Mucosa of descending colon (tissue), 3 donors: ENCODE data around the gene KIAA0825. TPM values are rescaled to one million over a fixed set of nuclear protein-coding genes. Genes with fewer than 3 reads are reported as not detected.
"Not testable (repeated sequence)": the region's sequence is repeated elsewhere in the genome, so short reads cannot be mapped to it uniquely, and the experiment has no call there.

Experiments
- ATAC-seq: fragments of 200-7000 bp; cut with Tn5 transposase; one replicate; pipeline ENCODE4 v1.9.1; 2020; ENCODE audit warnings: mild to moderate bottlenecking, moderate library complexity
- DNase-seq, 3 donors: peaks; one replicate each; pipeline ENCODE4 v3.0.0-alpha.2; 2020
- H3K36me3 ChIP-seq: fragments of 200-600 bp; one replicate; pipeline ENCODE4 v1.8.0; 2021; ENCODE audit warnings: low read depth, mild to moderate bottlenecking
- H3K4me1 ChIP-seq: fragments of 200-600 bp; one replicate; pipeline ENCODE4 v1.8.0; 2021; ENCODE audit warnings: low read depth, mild to moderate bottlenecking
- H3K4me3 ChIP-seq: fragments of 200-600 bp; one replicate; pipeline ENCODE4 v1.8.0; 2021; ENCODE audit warnings: mild to moderate bottlenecking
- H3K9me3 ChIP-seq: fragments of 200-600 bp; one replicate; pipeline ENCODE4 v1.8.0; 2021; ENCODE audit warnings: mild to moderate bottlenecking
- intact Hi-C, 2 donors: fragments of 100-400 bp; cut with DNase I in 1 of 2; cut with micrococcal nuclease in 1 of 2; formaldehyde crosslinking; loops; one replicate each; pipeline versions ENCODE4 v1.11.0 to v1.11.1; 2022; cut with DNase I, micrococcal nuclease
- total RNA-seq, 3 donors: library from RNA; stranded (reverse); fragmentation: NEBNext Ultra II Directional in 2 of 3; extraction: Animal tissue kit (Norgen Biotek cat#: 25700) in 2 of 3; gene quantifications; one replicate each; pipeline versions ENCODE4 v1.2.1 to v1.2.4, GENCODE V29; 2021 to 2023
- TF ChIP-seq, protein P1 (sequence below): fragments of 200-600 bp; IDR thresholded peaks from one replicate; pipeline ENCODE4 v1.8.0; 2022; ENCODE audit warnings: antibody characterized with exemption, mild to moderate bottlenecking
- donor health status: DM: no; HTN: no; CAD: no; lungs with moderate emphysema.
- donor health status: DM: no; HTN: no; CAD: no.
- donor health status: DM: no; HTN: yes; CAD: no.

KIAA0825 gene
- total RNA-seq, 3 donors from 2014 or later: 2.6 to 3.6 (median 3.1) TPM

DNA sequence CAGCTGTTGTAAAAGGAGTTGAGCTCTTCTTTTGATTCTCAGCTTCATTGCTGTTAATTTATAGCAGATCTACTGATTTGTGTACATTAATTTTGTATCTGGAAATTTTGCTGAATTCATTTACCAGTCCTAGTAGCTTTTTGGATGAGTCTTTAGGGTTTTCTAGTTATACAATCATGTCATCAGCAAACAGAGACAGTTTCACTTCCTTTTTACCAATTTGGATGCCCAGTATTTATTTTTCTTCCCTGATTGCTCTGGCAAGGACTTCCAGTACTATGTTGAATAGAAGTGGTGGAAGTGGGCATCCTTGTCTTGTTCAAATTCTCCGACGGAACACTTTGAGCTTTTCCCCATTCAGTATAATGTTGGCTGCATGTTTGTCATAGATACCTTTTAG lies 478.1 kb downstream of the KIAA0825 start:
- Histone ChIP-seq H3K4me3 (no peak overlapping the region), H3K9me3 (no peaks in the 10 kb centered on the region), H3K4me1 (no peaks in the 10 kb centered on the region), H3K36me3 (no peaks in the 10 kb centered on the region)
- intact Hi-C loops: no loop called here
- ATAC-seq: no peak
- DNase-seq: no peak
- TF ChIP-seq, protein P1, sequence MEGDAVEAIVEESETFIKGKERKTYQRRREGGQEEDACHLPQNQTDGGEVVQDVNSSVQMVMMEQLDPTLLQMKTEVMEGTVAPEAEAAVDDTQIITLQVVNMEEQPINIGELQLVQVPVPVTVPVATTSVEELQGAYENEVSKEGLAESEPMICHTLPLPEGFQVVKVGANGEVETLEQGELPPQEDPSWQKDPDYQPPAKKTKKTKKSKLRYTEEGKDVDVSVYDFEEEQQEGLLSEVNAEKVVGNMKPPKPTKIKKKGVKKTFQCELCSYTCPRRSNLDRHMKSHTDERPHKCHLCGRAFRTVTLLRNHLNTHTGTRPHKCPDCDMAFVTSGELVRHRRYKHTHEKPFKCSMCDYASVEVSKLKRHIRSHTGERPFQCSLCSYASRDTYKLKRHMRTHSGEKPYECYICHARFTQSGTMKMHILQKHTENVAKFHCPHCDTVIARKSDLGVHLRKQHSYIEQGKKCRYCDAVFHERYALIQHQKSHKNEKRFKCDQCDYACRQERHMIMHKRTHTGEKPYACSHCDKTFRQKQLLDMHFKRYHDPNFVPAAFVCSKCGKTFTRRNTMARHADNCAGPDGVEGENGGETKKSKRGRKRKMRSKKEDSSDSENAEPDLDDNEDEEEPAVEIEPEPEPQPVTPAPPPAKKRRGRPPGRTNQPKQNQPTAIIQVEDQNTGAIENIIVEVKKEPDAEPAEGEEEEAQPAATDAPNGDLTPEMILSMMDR: no peak

DNA sequence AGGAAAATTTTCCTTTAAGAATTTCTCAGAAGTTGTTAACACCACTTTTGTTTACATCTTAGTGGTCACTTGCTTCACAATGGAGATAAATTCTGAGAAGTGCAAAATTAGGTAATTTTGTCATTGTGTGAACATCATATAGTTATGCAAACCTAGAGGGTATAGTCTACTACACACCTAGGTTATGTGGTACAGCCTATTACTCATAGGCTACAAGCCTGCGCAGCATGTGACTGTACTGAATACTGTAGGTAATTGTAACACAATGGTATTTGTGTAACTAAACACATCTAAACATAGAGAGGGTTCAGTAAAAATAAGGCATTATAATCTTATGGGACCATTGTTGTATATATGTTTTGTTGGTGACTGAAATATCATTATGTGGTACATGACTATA lies 488.3 kb downstream of the KIAA0825 start:
- H3K36me3 ChIP-seq: no peaks in the 10 kb centered on the region
- H3K9me3 ChIP-seq: no peaks in the 10 kb centered on the region
- H3K4me1 ChIP-seq: no peaks in the 10 kb centered on the region
- no peak for DNase-seq
- intact Hi-C loops: no loop called here
- no peak overlapping the region for H3K4me3 ChIP-seq
- TF ChIP-seq, protein P1: no peak
- ATAC-seq: no peak

- TF ChIP-seq, protein P1: no peak
Observed at GRCh38 chr5:94125107-94125506, 493.3 kb downstream of the KIAA0825 start.

GRCh38 chr5:94116317-94116716 lies 502.1 kb downstream of the KIAA0825 start:
- H3K9me3 ChIP-seq, H3K4me1 ChIP-seq, DNase-seq, H3K4me3 ChIP-seq, H3K36me3 ChIP-seq, intact Hi-C loops, ATAC-seq: not testable (repeated sequence)

More at GRCh38 chr5:94125107-94125506, 493.3 kb downstream of the KIAA0825 start:
- Histone ChIP-seq H3K4me1 (no peaks in the 10 kb centered on the region), H3K9me3 (no peaks in the 10 kb centered on the region), H3K36me3 (no peaks in the 10 kb centered on the region), H3K4me3 (no peak overlapping the region)
- ATAC-seq (no peak), DNase-seq (no peak)
- intact Hi-C loops: no loop called here

GRCh38 chr5:94113087-94113486 lies 505.3 kb downstream of the KIAA0825 start:
- Histone ChIP-seq H3K36me3 (no peaks in the 10 kb centered on the region), H3K4me1 (peaks cover 5% of the 10 kb centered on the region), H3K9me3 (peaks cover 3% of the 10 kb centered on the region), H3K4me3 (no peak overlapping the region)
- ATAC-seq (no peak), DNase-seq (no peak)
- TF ChIP-seq, protein P1: no peak
- intact Hi-C loops: no loop called here

DNA sequence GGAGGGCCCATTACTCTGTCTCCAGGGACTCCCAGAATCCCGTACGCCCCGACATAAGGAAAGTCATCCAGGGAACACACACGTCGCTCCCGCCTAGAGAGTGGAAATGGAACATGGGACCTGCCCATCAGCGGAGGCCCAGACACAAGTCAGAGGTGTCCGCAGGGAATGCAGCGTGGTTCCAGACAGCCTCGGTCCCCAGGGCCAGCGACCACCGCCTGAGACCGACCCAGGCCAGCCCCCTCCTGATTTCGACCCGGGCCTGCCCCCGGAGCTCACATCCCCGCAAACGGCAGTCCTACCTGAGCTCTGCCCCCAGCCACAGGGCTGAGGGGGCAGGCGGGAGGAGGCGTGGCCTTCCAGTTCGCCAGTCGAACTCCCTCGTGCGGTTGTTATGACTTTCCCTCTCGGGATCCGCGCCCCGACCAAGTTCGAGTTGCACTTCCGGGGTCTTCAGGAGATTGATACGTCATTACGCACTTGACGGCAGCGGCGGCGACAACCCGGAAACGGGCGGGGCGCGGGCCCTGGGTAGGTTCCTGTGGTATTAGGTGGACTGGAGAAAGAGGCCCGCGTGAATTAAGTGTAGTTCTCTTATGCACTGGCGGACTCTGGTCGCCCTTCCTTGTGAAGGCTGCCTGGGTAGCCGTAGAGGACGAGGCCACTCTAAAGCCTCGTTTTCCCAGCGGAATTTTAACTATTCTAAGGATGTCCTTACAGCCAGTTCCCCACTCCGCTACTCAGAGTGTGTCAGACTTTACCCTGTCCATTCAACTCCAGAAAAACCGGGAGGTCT lies 507.0 kb downstream of the KIAA0825 start:
- TF ChIP-seq, protein P1: no peak
- Histone ChIP-seq H3K4me3 (peak overlapping the region; percentile 73), H3K9me3 (no peaks in the 10 kb centered on the region), H3K36me3 (no peaks in the 10 kb centered on the region), H3K4me1 (peaks cover 5% of the 10 kb centered on the region)
- peak; percentile 99 for ATAC-seq
- DNase-seq: peak; percentile 96 to 97 (median 97)
- intact Hi-C loops: no loop called here
